HEK293 (cell line): Measurements from ENCODE around the gene SCNN1G.
A peak's percentile ranks its signal among the peaks of the same experiment; 100 is the strongest.

Source experiments
- CTCF ChIA-PET: fragments of 350-600 bp; formaldehyde crosslinking; extraction: SDS; loops from one replicate; lab custom pipeline; 2021; ENCODE audit warnings: antibody characterized with exemption; lab: Yijun Ruan, JAX
- POLR2A ChIA-PET: fragments of 300-600 bp; formaldehyde crosslinking; extraction: SDS; loops from one replicate; lab custom pipeline; 2020; ENCODE audit warnings: antibody characterized with exemption, inconsistent platforms; lab: Yijun Ruan, JAX
- H3K27ac ChIP-seq: fragments of 200-500 bp; sonication (Bioruptor generic); 2 replicates; pipeline ENCODE4 v1.5.1; 2014; ENCODE audit warnings: low read depth, low read length, control low read depth, inconsistent platforms; ENCODE audit errors: extremely low read depth
- H3K36me3 ChIP-seq, 2 experiments: fragments of 200-500 bp in 1 of 2; sonication (Bioruptor generic) in 1 of 2; 1 replicate in 1 of 2; 2 replicates in 1 of 2; pipeline ENCODE4 v1.5.1; 2014 to 2017; ENCODE audit warnings: inconsistent platforms in 2 of 2, low read length in 2 of 2; ENCODE audit not compliant: control insufficient read depth in 2 of 2, insufficient read depth in 1 of 2
- H3K4me1 ChIP-seq: fragments of 200-500 bp; sonication (Bioruptor generic); 2 replicates; pipeline ENCODE4 v1.5.1; 2014; ENCODE audit warnings: mild to moderate bottlenecking, low read length, inconsistent platforms; ENCODE audit not compliant: control insufficient read depth, insufficient read depth
- H3K4me3 ChIP-seq: 2 replicates; pipeline ENCODE4 v1.5.1; 2011; ENCODE audit warnings: low read depth, mild to moderate bottlenecking, control low read depth, low read length, moderate library complexity
- H3K9me3 ChIP-seq: fragments of 200-500 bp; sonication (Bioruptor generic); 2 replicates; pipeline ENCODE4 v1.5.1; 2014; ENCODE audit warnings: low read depth, low read length, inconsistent platforms; ENCODE audit not compliant: control insufficient read depth, insufficient read depth
- EGR2 ChIP-seq: fragments of 450-650 bp; formaldehyde crosslinking; IDR thresholded peaks from 2 replicates; pipeline ENCODE4 v1.5.1; 2016; ENCODE audit warnings: low read depth, missing biosample characterization, missing genetic modification characterization
- GLIS1 ChIP-seq: fragments of 450-650 bp; formaldehyde crosslinking; IDR thresholded peaks from 2 replicates; pipeline ENCODE4 v1.5.1; 2016; ENCODE audit warnings: missing biosample characterization, missing genetic modification characterization
- KLF10 ChIP-seq: fragments of 450-650 bp; IDR thresholded peaks from 2 replicates; pipeline ENCODE4 v1.5.1; 2018; ENCODE audit warnings: missing biosample characterization, mild to moderate bottlenecking, missing genetic modification characterization
- KLF16 ChIP-seq: fragments of 450-650 bp; formaldehyde crosslinking; IDR thresholded peaks from 2 replicates; pipeline ENCODE4 v1.5.1; 2017; ENCODE audit warnings: missing biosample characterization, missing genetic modification characterization
- SALL2 ChIP-seq: fragments of 450-650 bp; formaldehyde crosslinking; IDR thresholded peaks from 2 replicates; pipeline ENCODE4 v1.5.0; 2017; ENCODE audit warnings: missing biosample characterization, mild to moderate bottlenecking, missing genetic modification characterization, borderline replicate concordance
- ZFHX2 ChIP-seq: fragments of 450-650 bp; formaldehyde crosslinking; conservative IDR thresholded peaks from 2 replicates; pipeline ENCODE4 v1.5.1; 2016; ENCODE audit warnings: missing biosample characterization, missing genetic modification characterization
- ZNF155 ChIP-seq: fragments of 450-650 bp; formaldehyde crosslinking; IDR thresholded peaks from 2 replicates; pipeline ENCODE4 v1.5.1; 2016; ENCODE audit warnings: missing biosample characterization, missing genetic modification characterization
- ZNF223 ChIP-seq: fragments of 450-650 bp; formaldehyde crosslinking; IDR thresholded peaks from 2 replicates; pipeline ENCODE4 v1.5.1; 2016; ENCODE audit warnings: missing biosample characterization, missing genetic modification characterization
- ZNF404 ChIP-seq: fragments of 450-650 bp; formaldehyde crosslinking; IDR thresholded peaks from 2 replicates; pipeline ENCODE4 v1.5.1; 2017; ENCODE audit warnings: missing biosample characterization, missing genetic modification characterization
- ZNF426 ChIP-seq: fragments of 450-650 bp; formaldehyde crosslinking; IDR thresholded peaks from 2 replicates; pipeline ENCODE4 v1.5.1; 2017; ENCODE audit warnings: missing biosample characterization, missing genetic modification characterization, mild to moderate bottlenecking, inconsistent platforms, moderate library complexity
- ZNF510 ChIP-seq: fragments of 450-650 bp; formaldehyde crosslinking; IDR thresholded peaks from 2 replicates; pipeline ENCODE4 v1.5.1; 2018; ENCODE audit warnings: mild to moderate bottlenecking, missing genetic modification characterization, missing biosample characterization; ENCODE audit not compliant: insufficient replicate concordance
- ZNF548 ChIP-seq: fragments of 450-650 bp; formaldehyde crosslinking; IDR thresholded peaks from 2 replicates; pipeline ENCODE4 v1.5.1; 2016; ENCODE audit warnings: missing biosample characterization, missing genetic modification characterization
- ZNF555 ChIP-seq: fragments of 450-650 bp; formaldehyde crosslinking; conservative IDR thresholded peaks from 2 replicates; pipeline ENCODE4 v1.5.1; 2017; ENCODE audit warnings: missing biosample characterization, mild to moderate bottlenecking, missing genetic modification characterization, inconsistent platforms
- ZNF621 ChIP-seq: fragments of 450-650 bp; formaldehyde crosslinking; IDR thresholded peaks from 2 replicates; pipeline ENCODE4 v1.5.1; 2017; ENCODE audit warnings: missing biosample characterization, missing genetic modification characterization
- ZNF624 ChIP-seq: fragments of 450-650 bp; formaldehyde crosslinking; IDR thresholded peaks from 2 replicates; pipeline ENCODE4 v1.5.1; 2017; ENCODE audit warnings: missing biosample characterization, missing genetic modification characterization
- ZNF660 ChIP-seq: fragments of 450-650 bp; IDR thresholded peaks from 2 replicates; pipeline ENCODE4 v1.5.1; 2018; ENCODE audit warnings: missing biosample characterization, mild to moderate bottlenecking, missing genetic modification characterization
- ZNF670 ChIP-seq: fragments of 450-650 bp; formaldehyde crosslinking; IDR thresholded peaks from 2 replicates; pipeline ENCODE4 v1.5.1; 2016; ENCODE audit warnings: missing biosample characterization, missing genetic modification characterization, low read depth
- ZNF707 ChIP-seq: fragments of 450-650 bp; formaldehyde crosslinking; IDR thresholded peaks from 2 replicates; pipeline ENCODE4 v1.5.1; 2016; ENCODE audit warnings: missing biosample characterization, missing genetic modification characterization
- TF ChIP-seq, protein P1 (sequence below): fragments of 450-650 bp; formaldehyde crosslinking; IDR thresholded peaks from 2 replicates; pipeline ENCODE4 v1.5.1; 2016; ENCODE audit warnings: missing biosample characterization, missing genetic modification characterization
- TF ChIP-seq, protein P2 (sequence below): fragments of 450-650 bp; formaldehyde crosslinking; IDR thresholded peaks from 2 replicates; pipeline ENCODE4 v1.5.1; 2016; ENCODE audit warnings: missing biosample characterization, missing genetic modification characterization
- TF ChIP-seq, protein P3 (sequence below): fragments of 450-650 bp; formaldehyde crosslinking; IDR thresholded peaks from 2 replicates; pipeline ENCODE4 v1.5.1; 2016; ENCODE audit warnings: missing biosample characterization, missing genetic modification characterization

The SCNN1G gene

DNA sequence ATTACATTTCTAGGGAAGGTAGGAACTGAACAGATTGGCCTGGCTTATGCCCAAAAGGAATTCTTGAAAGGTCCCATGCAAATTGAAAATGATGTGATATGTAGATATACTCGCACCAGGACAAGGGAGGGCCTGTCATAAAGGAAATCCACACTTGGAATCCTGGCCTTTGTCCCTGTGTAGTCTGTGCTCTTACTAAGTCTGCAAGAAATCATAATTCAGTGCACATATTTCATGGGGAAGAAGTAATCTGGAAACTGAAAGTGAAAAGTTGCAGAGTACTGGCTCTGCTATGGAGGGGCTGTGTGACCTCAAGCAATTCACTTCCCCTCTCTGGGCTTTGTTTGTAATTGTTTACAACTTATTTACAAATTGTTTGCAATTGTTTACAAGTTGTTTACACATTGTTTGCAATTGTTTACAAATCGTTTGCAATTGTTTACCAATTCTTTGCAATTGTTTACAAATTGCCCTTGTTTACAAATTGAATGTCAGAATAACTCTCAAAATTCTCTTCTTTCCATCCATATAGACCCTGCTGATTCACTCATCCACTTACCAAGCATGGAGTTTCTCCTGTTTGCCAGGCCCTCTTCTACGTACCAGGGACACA lies 12.9 kb downstream of the SCNN1G start:
- no peaks in the 10 kb centered on the region for H3K9me3 ChIP-seq
- H3K27ac ChIP-seq = no peak overlapping the region
- no peak for TF ChIP-seq ZNF707 (tag by site-specific recombination)
- no peak for TF ChIP-seq KLF16
- TF ChIP-seq ZNF404 (tag by site-specific recombination) = no peak
- TF ChIP-seq ZNF555 (tag by site-specific recombination) = no peak
- CTCF ChIA-PET = no interaction called here
- POLR2A ChIA-PET = no interaction called here
- no peak overlapping the region for H3K4me3 ChIP-seq
- H3K36me3 ChIP-seq = no peaks in the 10 kb centered on the region
- H3K4me1 ChIP-seq = no peaks in the 10 kb centered on the region

DNA sequence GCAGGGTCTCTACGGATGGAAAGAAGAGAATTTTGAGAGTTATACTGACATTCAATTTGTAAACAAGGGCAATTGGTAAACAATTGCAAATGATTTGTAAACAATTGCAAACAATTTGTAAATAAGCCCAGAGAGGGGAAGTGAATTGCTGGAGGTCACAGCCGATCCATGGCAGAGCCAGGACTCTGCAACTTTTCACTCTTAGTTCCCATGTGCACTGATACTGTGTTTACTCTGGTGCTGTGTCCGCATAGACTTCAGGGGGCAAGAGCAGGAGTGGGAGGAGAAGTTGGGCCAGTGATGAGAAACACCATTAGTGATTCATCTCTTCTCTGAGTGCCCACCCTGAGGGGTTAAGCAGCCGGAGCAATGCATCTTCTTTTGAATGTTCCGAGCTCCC lies 14.0 kb downstream of the SCNN1G start:
- CTCF ChIA-PET = interaction anchor here (0.6 kb wide), 1 partner anchor 51 kb away, joined by 3 read pairs; no protein-coding TSS in a partner anchor
- H3K9me3 ChIP-seq = no peaks in the 10 kb centered on the region
- TF ChIP-seq, protein P1, sequence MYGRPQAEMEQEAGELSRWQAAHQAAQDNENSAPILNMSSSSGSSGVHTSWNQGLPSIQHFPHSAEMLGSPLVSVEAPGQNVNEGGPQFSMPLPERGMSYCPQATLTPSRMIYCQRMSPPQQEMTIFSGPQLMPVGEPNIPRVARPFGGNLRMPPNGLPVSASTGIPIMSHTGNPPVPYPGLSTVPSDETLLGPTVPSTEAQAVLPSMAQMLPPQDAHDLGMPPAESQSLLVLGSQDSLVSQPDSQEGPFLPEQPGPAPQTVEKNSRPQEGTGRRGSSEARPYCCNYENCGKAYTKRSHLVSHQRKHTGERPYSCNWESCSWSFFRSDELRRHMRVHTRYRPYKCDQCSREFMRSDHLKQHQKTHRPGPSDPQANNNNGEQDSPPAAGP (tag by site-specific recombination) = no peak
- TF ChIP-seq GLIS1 (tag by site-specific recombination) (peak; percentile 60; the same call in 1 of the 2 replicates), ZNF621 (tag by site-specific recombination) (no peak), ZNF404 (tag by site-specific recombination) (no peak)
- TF ChIP-seq, all 188 proteins: peak for 1

DNA sequence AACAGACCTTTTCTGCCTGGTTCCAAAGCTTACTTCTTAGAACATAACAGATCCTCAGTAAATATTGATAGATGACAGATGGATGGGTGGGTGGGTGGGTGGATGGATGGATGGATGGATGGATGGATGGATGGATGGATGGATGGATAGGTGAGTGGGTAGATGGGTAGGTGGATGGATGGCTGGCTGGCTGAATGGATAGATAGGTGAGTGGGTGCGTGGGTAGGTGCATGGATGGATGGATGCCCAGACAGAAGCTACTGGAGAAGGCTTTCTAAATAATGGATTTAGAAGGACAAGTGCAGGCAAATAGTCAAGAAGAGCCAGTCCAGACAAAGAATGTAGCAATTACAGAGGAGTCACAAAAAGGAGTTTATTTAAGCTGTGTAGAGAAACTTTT lies 19.6 kb downstream of the SCNN1G start:
- Histone ChIP-seq H3K9me3 (no peaks in the 10 kb centered on the region), H3K4me3 (no peak overlapping the region), H3K4me1 (no peaks in the 10 kb centered on the region), H3K36me3 (no peaks in the 10 kb centered on the region), H3K27ac (no peak overlapping the region)
- ChIA-PET POLR2A (no interaction called here), CTCF (interaction anchor here (0.6 kb wide), 1 partner anchor 233 kb away, joined by 3 read pairs; no protein-coding TSS in a partner anchor)
- peak; percentile 76 for TF ChIP-seq ZFHX2 (tag by site-specific recombination)
- TF ChIP-seq ZNF510 (tag by site-specific recombination) = no peak
- TF ChIP-seq EGR2 (tag by site-specific recombination) = peak; percentile 95
- no peak for TF ChIP-seq ZNF223
- TF ChIP-seq, protein P2, sequence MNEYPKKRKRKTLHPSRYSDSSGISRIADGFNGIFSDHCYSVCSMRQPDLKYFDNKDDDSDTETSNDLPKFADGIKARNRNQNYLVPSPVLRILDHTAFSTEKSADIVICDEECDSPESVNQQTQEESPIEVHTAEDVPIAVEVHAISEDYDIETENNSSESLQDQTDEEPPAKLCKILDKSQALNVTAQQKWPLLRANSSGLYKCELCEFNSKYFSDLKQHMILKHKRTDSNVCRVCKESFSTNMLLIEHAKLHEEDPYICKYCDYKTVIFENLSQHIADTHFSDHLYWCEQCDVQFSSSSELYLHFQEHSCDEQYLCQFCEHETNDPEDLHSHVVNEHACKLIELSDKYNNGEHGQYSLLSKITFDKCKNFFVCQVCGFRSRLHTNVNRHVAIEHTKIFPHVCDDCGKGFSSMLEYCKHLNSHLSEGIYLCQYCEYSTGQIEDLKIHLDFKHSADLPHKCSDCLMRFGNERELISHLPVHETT (tag by site-specific recombination) = no peak

More for the DNA sequence above, 14.0 kb downstream of the SCNN1G start:
- Histone ChIP-seq H3K36me3 (no peaks in the 10 kb centered on the region), H3K4me3 (no peak overlapping the region), H3K4me1 (no peaks in the 10 kb centered on the region), H3K27ac (no peak overlapping the region)
- POLR2A ChIA-PET = no interaction called here

DNA sequence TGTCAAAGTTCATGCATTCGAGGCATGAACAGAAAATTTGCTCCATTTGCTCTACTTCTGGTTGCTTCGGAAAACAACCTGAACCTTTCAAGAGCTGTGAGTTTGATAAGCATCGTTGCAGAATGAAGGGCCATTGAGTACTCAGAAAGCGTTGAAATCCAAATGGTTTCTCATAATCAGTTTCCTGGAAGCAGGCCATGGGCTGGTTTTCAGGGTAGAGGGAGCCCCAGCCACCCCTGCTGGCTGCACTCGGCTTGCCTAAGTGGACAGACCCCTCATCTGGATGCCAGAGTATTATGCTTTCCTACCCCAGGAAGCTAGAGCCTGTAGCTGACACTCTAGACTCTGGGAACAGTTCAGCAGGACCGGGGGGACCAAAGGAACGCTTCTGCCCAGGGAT lies 24.4 kb downstream of the SCNN1G start:
- H3K27ac ChIP-seq = no peak overlapping the region
- CTCF ChIA-PET = no interaction called here
- no peak overlapping the region for H3K4me3 ChIP-seq
- no peaks in the 10 kb centered on the region for H3K9me3 ChIP-seq
- POLR2A ChIA-PET = no interaction called here
- peaks cover 4% of the 10 kb centered on the region; the same call in 1 of the 2 replicates for H3K4me1 ChIP-seq
- no peaks in the 10 kb centered on the region for H3K36me3 ChIP-seq
- TF ChIP-seq, protein P3, sequence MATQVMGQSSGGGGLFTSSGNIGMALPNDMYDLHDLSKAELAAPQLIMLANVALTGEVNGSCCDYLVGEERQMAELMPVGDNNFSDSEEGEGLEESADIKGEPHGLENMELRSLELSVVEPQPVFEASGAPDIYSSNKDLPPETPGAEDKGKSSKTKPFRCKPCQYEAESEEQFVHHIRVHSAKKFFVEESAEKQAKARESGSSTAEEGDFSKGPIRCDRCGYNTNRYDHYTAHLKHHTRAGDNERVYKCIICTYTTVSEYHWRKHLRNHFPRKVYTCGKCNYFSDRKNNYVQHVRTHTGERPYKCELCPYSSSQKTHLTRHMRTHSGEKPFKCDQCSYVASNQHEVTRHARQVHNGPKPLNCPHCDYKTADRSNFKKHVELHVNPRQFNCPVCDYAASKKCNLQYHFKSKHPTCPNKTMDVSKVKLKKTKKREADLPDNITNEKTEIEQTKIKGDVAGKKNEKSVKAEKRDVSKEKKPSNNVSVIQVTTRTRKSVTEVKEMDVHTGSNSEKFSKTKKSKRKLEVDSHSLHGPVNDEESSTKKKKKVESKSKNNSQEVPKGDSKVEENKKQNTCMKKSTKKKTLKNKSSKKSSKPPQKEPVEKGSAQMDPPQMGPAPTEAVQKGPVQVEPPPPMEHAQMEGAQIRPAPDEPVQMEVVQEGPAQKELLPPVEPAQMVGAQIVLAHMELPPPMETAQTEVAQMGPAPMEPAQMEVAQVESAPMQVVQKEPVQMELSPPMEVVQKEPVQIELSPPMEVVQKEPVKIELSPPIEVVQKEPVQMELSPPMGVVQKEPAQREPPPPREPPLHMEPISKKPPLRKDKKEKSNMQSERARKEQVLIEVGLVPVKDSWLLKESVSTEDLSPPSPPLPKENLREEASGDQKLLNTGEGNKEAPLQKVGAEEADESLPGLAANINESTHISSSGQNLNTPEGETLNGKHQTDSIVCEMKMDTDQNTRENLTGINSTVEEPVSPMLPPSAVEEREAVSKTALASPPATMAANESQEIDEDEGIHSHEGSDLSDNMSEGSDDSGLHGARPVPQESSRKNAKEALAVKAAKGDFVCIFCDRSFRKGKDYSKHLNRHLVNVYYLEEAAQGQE = no peak
- TF ChIP-seq ZNF670 (tag by site-specific recombination) = no peak
- TF ChIP-seq ZNF660 (tag by site-specific recombination) = no peak
- no peak for TF ChIP-seq KLF10 (tag by site-specific recombination)
- TF ChIP-seq ZNF624 = no peak
- TF ChIP-seq ZNF548 (tag by site-specific recombination) = no peak
- TF ChIP-seq ZNF426 (tag by site-specific recombination) = no peak
- TF ChIP-seq ZNF155 (tag by site-specific recombination) = no peak
- TF ChIP-seq SALL2 (tag by site-specific recombination) = no peak
